Keratinocyte (primary cell): ENCODE results near the gene AOPEP. TPM values are rescaled to one million over a fixed set of nuclear protein-coding genes. Genes with fewer than 3 reads are reported as not detected.

Experiments used
- DNase-seq: peaks from one replicate; pipeline ENCODE4 v3.0.0-alpha.2; 2011; ENCODE audit warnings: low read depth, missing footprints, low spot score
- FAIRE-seq: peaks from 2 replicates; lab custom pipeline; 2011; peaks lifted over from hg19 to GRCh38; lab: Jason Lieb, UNC
- H2AFZ ChIP-seq: 2 replicates; pipeline ENCODE4 v1.6.0; 2012; ENCODE audit warnings: low read length, control low read depth, inconsistent platforms; ENCODE audit not compliant: control insufficient read depth
- H3K27ac ChIP-seq: 2 replicates; pipeline ENCODE4 v1.5.1; 2011; ENCODE audit warnings: low read length; ENCODE audit not compliant: control insufficient read depth, insufficient read depth
- H3K27me3 ChIP-seq: 3 replicates; pipeline ENCODE4 v1.6.0; 2011; ENCODE audit warnings: low read length; ENCODE audit not compliant: control insufficient read depth, insufficient read depth; ENCODE audit errors: extremely low read depth
- H3K36me3 ChIP-seq, 2 experiments: 2 replicates in 1 of 2; 3 replicates in 1 of 2; pipeline ENCODE4 v1.5.1; 2011; ENCODE audit warnings: low read length in 2 of 2, mild to moderate bottlenecking in 1 of 2; ENCODE audit not compliant: control insufficient read depth in 2 of 2, insufficient read depth in 2 of 2; ENCODE audit errors: extremely low read depth in 1 of 2
- H3K4me1 ChIP-seq: 3 replicates; pipeline ENCODE4 v1.5.1; 2011; ENCODE audit warnings: low read length; ENCODE audit not compliant: control insufficient read depth, insufficient read depth; ENCODE audit errors: extremely low read depth
- H3K4me2 ChIP-seq: 3 replicates; pipeline ENCODE4 v1.6.0; 2011; ENCODE audit warnings: low read depth, low read length; ENCODE audit not compliant: control insufficient read depth, insufficient read depth; ENCODE audit errors: extremely low read depth
- H3K4me3 ChIP-seq, 3 experiments: fragments of 200-600 bp in 1 of 3; sonication (generic) in 1 of 3; 2 replicates in 2 of 3; 3 replicates in 1 of 3; pipeline ENCODE4 v1.5.1; 2011 to 2016; ENCODE audit warnings: low read length in 3 of 3, mild to moderate bottlenecking in 3 of 3, control low read depth in 2 of 3, inconsistent platforms in 1 of 3, low read depth in 1 of 3, mixed read lengths in 1 of 3, mixed run types in 1 of 3, moderate library complexity in 1 of 3; ENCODE audit not compliant: control insufficient read depth in 2 of 3, insufficient read depth in 2 of 3; ENCODE audit errors: extremely low read depth in 1 of 3
- H3K79me2 ChIP-seq: 2 replicates; pipeline ENCODE4 v1.6.0; 2012; ENCODE audit warnings: low read length; ENCODE audit not compliant: control insufficient read depth, insufficient read depth
- H3K9ac ChIP-seq: 3 replicates; pipeline ENCODE4 v1.6.0; 2011; ENCODE audit warnings: low read length; ENCODE audit not compliant: control insufficient read depth, insufficient read depth; ENCODE audit errors: extremely low read depth
- H3K9me1 ChIP-seq: 3 replicates; pipeline ENCODE4 v1.6.0; 2011; ENCODE audit warnings: low read length; ENCODE audit not compliant: control insufficient read depth, insufficient read depth; ENCODE audit errors: extremely low read depth
- H3K9me3 ChIP-seq: 2 replicates; pipeline ENCODE4 v1.5.1; 2012; ENCODE audit warnings: low read depth, low read length; ENCODE audit not compliant: control insufficient read depth
- H4K20me1 ChIP-seq: 3 replicates; pipeline ENCODE4 v1.6.0; 2011; ENCODE audit warnings: low read length; ENCODE audit not compliant: control insufficient read depth, insufficient read depth; ENCODE audit errors: extremely low read depth
- EZH2 ChIP-seq: IDR thresholded peaks from one replicate; pipeline ENCODE4 v1.6.1; 2012; ENCODE audit warnings: inconsistent platforms, mild to moderate bottlenecking, low read length, moderate library complexity
- dilution Hi-C: fragments of 300-500 bp; cut with MboI; formaldehyde crosslinking; loops from one replicate; pipeline ENCODE4 v1.7.0; 2020; ENCODE audit warnings: low sequenced_read_pairs; ENCODE audit not compliant: extremely low pct_ligation_motif_present
- polyA plus RNA-seq, 5 experiments: library from polyadenylated mRNA; depleted of rRNA in 3 of 5; stranded (reverse) in 3 of 5; stranded (forward) in 1 of 5; unstranded in 1 of 5; fragments of >200 nt; gene quantifications; 1 replicate in 1 of 5; 2 replicates in 3 of 5; 3 replicates in 1 of 5; pipeline versions ENCODE4 v1.2.1 to v1.2.3, GENCODE V29; 2011 to 2012; ENCODE audit warnings: missing spikeins in 2 of 5, low read depth in 1 of 5, low replicate concordance in 1 of 5
- TF ChIP-seq, protein P1 (sequence below), 3 experiments: IDR thresholded peaks in 1 of 3; conservative IDR thresholded peaks in 1 of 3; optimal IDR thresholded peaks in 1 of 3; 2 replicates in 2 of 3; 3 replicates in 1 of 3; pipeline versions ENCODE3 to v1.5.1; 2011; ENCODE audit warnings: low read length in 3 of 3, mild to moderate bottlenecking in 3 of 3, moderate library complexity in 2 of 3, control low read depth in 1 of 3, inconsistent platforms in 1 of 3; ENCODE audit not compliant: insufficient read depth in 2 of 3; ENCODE audit errors: extremely low read depth in 1 of 3

The AOPEP gene
- polyA plus RNA-seq, 1 donor (not counting 4 experiments of a cell fraction or from before 2014, with no cell fraction given): 27.0 TPM

DNA sequence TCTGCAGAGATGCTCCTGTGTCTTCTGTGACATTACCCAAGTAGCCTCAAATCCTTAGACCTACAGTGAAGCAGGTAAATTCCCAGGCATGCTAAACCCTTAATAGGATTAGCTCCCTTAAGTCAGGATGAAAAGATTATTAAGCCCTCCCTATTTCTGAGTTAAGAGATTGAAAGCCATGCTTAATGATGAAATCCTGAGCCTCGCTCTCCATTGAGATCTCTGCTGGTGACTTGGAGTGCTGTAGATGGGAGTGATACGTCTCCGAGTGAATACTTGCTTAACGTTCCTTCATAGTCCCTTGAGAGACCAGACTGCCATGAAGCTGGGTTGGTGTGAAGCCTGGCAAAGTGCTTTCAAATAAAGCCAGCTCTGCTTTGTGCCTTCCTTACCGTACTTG lies 34.2 kb downstream of the AOPEP start:
- no peak overlapping the region for H2AFZ ChIP-seq
- TF ChIP-seq, protein P1, sequence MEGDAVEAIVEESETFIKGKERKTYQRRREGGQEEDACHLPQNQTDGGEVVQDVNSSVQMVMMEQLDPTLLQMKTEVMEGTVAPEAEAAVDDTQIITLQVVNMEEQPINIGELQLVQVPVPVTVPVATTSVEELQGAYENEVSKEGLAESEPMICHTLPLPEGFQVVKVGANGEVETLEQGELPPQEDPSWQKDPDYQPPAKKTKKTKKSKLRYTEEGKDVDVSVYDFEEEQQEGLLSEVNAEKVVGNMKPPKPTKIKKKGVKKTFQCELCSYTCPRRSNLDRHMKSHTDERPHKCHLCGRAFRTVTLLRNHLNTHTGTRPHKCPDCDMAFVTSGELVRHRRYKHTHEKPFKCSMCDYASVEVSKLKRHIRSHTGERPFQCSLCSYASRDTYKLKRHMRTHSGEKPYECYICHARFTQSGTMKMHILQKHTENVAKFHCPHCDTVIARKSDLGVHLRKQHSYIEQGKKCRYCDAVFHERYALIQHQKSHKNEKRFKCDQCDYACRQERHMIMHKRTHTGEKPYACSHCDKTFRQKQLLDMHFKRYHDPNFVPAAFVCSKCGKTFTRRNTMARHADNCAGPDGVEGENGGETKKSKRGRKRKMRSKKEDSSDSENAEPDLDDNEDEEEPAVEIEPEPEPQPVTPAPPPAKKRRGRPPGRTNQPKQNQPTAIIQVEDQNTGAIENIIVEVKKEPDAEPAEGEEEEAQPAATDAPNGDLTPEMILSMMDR (optimal IDR thresholded peaks at IDR 0.05 in 1 of 3, IDR thresholded peaks at IDR 0.05 in 1 of 3, conservative IDR thresholded peaks at IDR 0.05 in 1 of 3; ENCODE audit: extremely low read depth in 1 of 3, insufficient read depth in 2 of 3, low read length in 3 of 3): no peak
- TF ChIP-seq EZH2: no peak
- no peaks in the 10 kb centered on the region for H3K9me3 ChIP-seq
- H3K9ac ChIP-seq: no peak overlapping the region
- no peak overlapping the region for H3K27ac ChIP-seq
- H3K79me2 ChIP-seq: peaks cover 1% of the 10 kb centered on the region
- H3K4me2 ChIP-seq: no peak overlapping the region
- no peak for FAIRE-seq
- no peaks in the 10 kb centered on the region for H3K9me1 ChIP-seq
- peaks cover 5 to 7% of the 10 kb centered on the region in 2 experiments for H3K36me3 ChIP-seq
- no peak overlapping the region for H3K4me3 ChIP-seq
- dilution Hi-C loops: no loop called here
- DNase-seq: no peak
- no peaks in the 10 kb centered on the region for H3K4me1 ChIP-seq
- H4K20me1 ChIP-seq: no peaks in the 10 kb centered on the region
- no peaks in the 10 kb centered on the region for H3K27me3 ChIP-seq

DNA sequence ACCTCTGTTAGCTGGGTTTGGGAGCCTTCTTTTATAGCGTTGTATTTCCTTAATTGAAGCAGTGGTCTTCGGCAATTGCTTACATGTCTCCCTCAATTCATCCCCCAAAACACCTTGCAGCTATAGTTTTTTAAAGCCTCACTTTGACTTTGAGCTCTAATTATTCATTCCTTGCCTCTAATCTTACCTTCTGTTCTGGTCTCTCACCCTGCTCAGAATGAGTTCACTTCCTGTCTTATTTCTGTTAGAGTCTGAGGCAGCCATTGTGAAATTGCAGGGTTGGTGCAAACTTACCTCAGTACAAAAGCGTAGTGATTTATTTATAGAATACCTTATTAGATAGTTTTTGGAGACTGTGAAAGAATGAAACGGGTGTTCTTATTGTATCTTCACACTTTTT lies 35.0 kb downstream of the AOPEP start:
- H3K27ac ChIP-seq: no peak overlapping the region
- H3K4me3 ChIP-seq: no peak overlapping the region
- no peak overlapping the region for H3K9ac ChIP-seq
- no peak overlapping the region for H3K4me2 ChIP-seq
- H2AFZ ChIP-seq: no peak overlapping the region
- no peak for FAIRE-seq
- H3K27me3 ChIP-seq: no peaks in the 10 kb centered on the region
- TF ChIP-seq EZH2: no peak
- TF ChIP-seq, protein P1 (optimal IDR thresholded peaks at IDR 0.05 in 1 of 3, IDR thresholded peaks at IDR 0.05 in 1 of 3, conservative IDR thresholded peaks at IDR 0.05 in 1 of 3; ENCODE audit: extremely low read depth in 1 of 3, insufficient read depth in 2 of 3, low read length in 3 of 3): no peak
- no peaks in the 10 kb centered on the region for H3K4me1 ChIP-seq
- H3K36me3 ChIP-seq: peaks cover 5 to 7% of the 10 kb centered on the region in 2 experiments
- dilution Hi-C loops: no loop called here
- no peaks in the 10 kb centered on the region for H4K20me1 ChIP-seq
- no peak for DNase-seq
- no peaks in the 10 kb centered on the region for H3K9me3 ChIP-seq
- peaks cover 1% of the 10 kb centered on the region for H3K79me2 ChIP-seq
- H3K9me1 ChIP-seq: no peaks in the 10 kb centered on the region
